Epithelial cell of proximal tubule (primary cell): ENCODE data around the gene RXYLT1. TPM values are rescaled to one million over a fixed set of nuclear protein-coding genes. Genes with fewer than 3 reads are reported as not detected.
"Not testable (repeated sequence)": the region's sequence is repeated elsewhere in the genome, so short reads cannot be mapped to it uniquely, and the experiment has no call there.

ENCODE experiments used
- DNase-seq: peaks from one replicate; pipeline ENCODE4 v3.0.0-alpha.2; 2011; ENCODE audit warnings: low read depth
- H3K4me3 ChIP-seq: 2 replicates; pipeline ENCODE4 v1.5.1; 2011; ENCODE audit warnings: low read depth, mild to moderate bottlenecking, low read length
- CTCF ChIP-seq: conservative IDR thresholded peaks from 2 replicates; pipeline ENCODE4 v1.5.1; 2012; ENCODE audit warnings: low read depth, mild to moderate bottlenecking, low read length
- total RNA-seq: library from RNA; depleted of rRNA; stranded (reverse); fragments of >200 nt; gene quantifications from 2 replicates; pipeline ENCODE4 v1.2.3, GENCODE V29; 2015

Gene RXYLT1
- total RNA-seq, 1 donor from 2014 or later, result 12.3 TPM

GRCh38 chr12:63828867-63829266 is 49.2 kb downstream of the RXYLT1 start:
- DNase-seq, result no peak
- TF ChIP-seq CTCF, result no peak
- H3K4me3 ChIP-seq, result no peak overlapping the region

GRCh38 chr12:63836046-63836445 is 56.3 kb downstream of the RXYLT1 start:
- DNase-seq, result no peak
- H3K4me3 ChIP-seq, result no peak overlapping the region
- no peak for TF ChIP-seq CTCF

- H3K4me3 ChIP-seq, result no peak overlapping the region
- no peak for TF ChIP-seq CTCF
- DNase-seq, result no peak
These were observed 57.2 kb downstream of the RXYLT1 start for GRCh38 chr12:63836936-63837335.

- H3K4me3 ChIP-seq, result no peak overlapping the region
- TF ChIP-seq CTCF, result no peak
- no peak for DNase-seq
These were observed 58.7 kb downstream of the RXYLT1 start for GRCh38 chr12:63838411-63838810.

GRCh38 chr12:63841011-63841410 is 61.3 kb downstream of the RXYLT1 start:
- H3K4me3 ChIP-seq, result no peak overlapping the region
- no peak for TF ChIP-seq CTCF
- DNase-seq, result no peak

- H3K4me3 ChIP-seq, result no peak overlapping the region
- no peak for DNase-seq
- TF ChIP-seq CTCF, result no peak
These were observed 61.9 kb downstream of the RXYLT1 start for GRCh38 chr12:63841571-63841970.

GRCh38 chr12:63842750-63843149 is 63.0 kb downstream of the RXYLT1 start:
- not testable (repeated sequence) for DNase-seq, H3K4me3 ChIP-seq
